GM21529 (cell line): ENCODE results near the gene FUT8.

ENCODE experiments used
- ATAC-seq: cut with Tn5 transposase; IDR thresholded peaks from one replicate; pipeline ENCODE4 v1.9.1; 2021; ENCODE audit not compliant: unreplicated experiment

Gene FUT8

GRCh38 chr14:65552724-65553123 is 140.2 kb downstream of the FUT8 start:
- ATAC-seq, result no peak

GRCh38 chr14:65554837-65555236 is 142.3 kb downstream of the FUT8 start:
- ATAC-seq, result no peak

- ATAC-seq, result no peak
These were observed 142.8 kb downstream of the FUT8 start for GRCh38 chr14:65555358-65555757.

GRCh38 chr14:65558363-65558762 is 145.8 kb downstream of the FUT8 start:
- ATAC-seq, result no peak

GRCh38 chr14:65560340-65561027 is 148.0 kb downstream of the FUT8 start:
- no peak for ATAC-seq

- no peak for ATAC-seq
These were observed 151.8 kb downstream of the FUT8 start for GRCh38 chr14:65564370-65564769.

- no peak for ATAC-seq
These were observed 153.4 kb downstream of the FUT8 start for GRCh38 chr14:65565948-65566347.

GRCh38 chr14:65566820-65567522 is 154.4 kb downstream of the FUT8 start:
- ATAC-seq, result no peak

GRCh38 chr14:65574611-65575010 is 162.1 kb downstream of the FUT8 start:
- no peak for ATAC-seq

GRCh38 chr14:65575389-65575788 is 162.9 kb downstream of the FUT8 start:
- no peak for ATAC-seq

- ATAC-seq, result no peak
These were observed 168.4 kb downstream of the FUT8 start for GRCh38 chr14:65580973-65581372.

- no peak for ATAC-seq
These were observed 168.8 kb downstream of the FUT8 start for GRCh38 chr14:65581378-65581777.

GRCh38 chr14:65581799-65582198 is 169.3 kb downstream of the FUT8 start:
- ATAC-seq, result no peak

GRCh38 chr14:65585216-65585615 is 172.7 kb downstream of the FUT8 start:
- no peak for ATAC-seq

- ATAC-seq, result no peak
These were observed 176.1 kb downstream of the FUT8 start for GRCh38 chr14:65588426-65589140.

GRCh38 chr14:65594153-65594881 is 181.8 kb downstream of the FUT8 start:
- no peak for ATAC-seq

- ATAC-seq, result no peak
These were observed 182.3 kb downstream of the FUT8 start for GRCh38 chr14:65594882-65595237.

- no peak for ATAC-seq
These were observed 186.8 kb downstream of the FUT8 start for GRCh38 chr14:65599375-65599774.

GRCh38 chr14:65600742-65601141 is 188.2 kb downstream of the FUT8 start:
- no peak for ATAC-seq

- no peak for ATAC-seq
These were observed 192.0 kb downstream of the FUT8 start for GRCh38 chr14:65604535-65604934.

- ATAC-seq, result no peak
These were observed 192.4 kb downstream of the FUT8 start for GRCh38 chr14:65604936-65605335.
